Activated naive CD8-positive, alpha-beta T cell treated with anti-CD3 and anti-CD28 coated beads for 36 hours (primary cell): ENCODE results near the gene OAS1. TPM values are rescaled to one million over a fixed set of nuclear protein-coding genes. Genes with fewer than 3 reads are reported as not detected.
"Not testable (repeated sequence)": the region's sequence is repeated elsewhere in the genome, so short reads cannot be mapped to it uniquely, and the experiment has no call there.

Experiments
- DNase-seq: peaks from one replicate; pipeline ENCODE4 v3.0.0; 2021
- H3K27ac Mint-ChIP-seq: one replicate; pipeline ENCODE4 v1.8.0; 2022; ENCODE audit warnings: mild to moderate bottlenecking, moderate library complexity, mixed read lengths
- H3K27me3 Mint-ChIP-seq: one replicate; pipeline ENCODE4 v1.8.0; 2022; ENCODE audit warnings: mild to moderate bottlenecking, mixed read lengths
- H3K36me3 Mint-ChIP-seq: one replicate; pipeline ENCODE4 v1.8.0; 2021; ENCODE audit warnings: mild to moderate bottlenecking, mixed read lengths
- H3K4me1 Mint-ChIP-seq: one replicate; pipeline ENCODE4 v1.8.0; 2021; ENCODE audit warnings: mixed read lengths
- H3K4me3 Mint-ChIP-seq: one replicate; pipeline ENCODE4 v1.8.0; 2022; ENCODE audit warnings: mild to moderate bottlenecking, moderate library complexity, mixed read lengths
- H3K9me3 Mint-ChIP-seq: one replicate; pipeline ENCODE4 v1.8.0; 2022; ENCODE audit warnings: mixed read lengths
- total RNA-seq, 2 experiments: library from RNA; stranded (reverse); gene quantifications; one replicate each; pipeline ENCODE4 v1.2.3, GENCODE V29; 2021

OAS1 gene
- total RNA-seq, 2 experiments from 2014 or later: 33.6 to 34.9 TPM

GRCh38 chr12:112938751-112939150, 32.0 kb downstream of the OAS1 start:
- no peak for DNase-seq
- H3K4me1 Mint-ChIP-seq: peaks cover 28% of the 10 kb centered on the region
- H3K36me3 Mint-ChIP-seq: peaks cover 12% of the 10 kb centered on the region
- peaks cover 3% of the 10 kb centered on the region for H3K9me3 Mint-ChIP-seq
- H3K27ac Mint-ChIP-seq: peak overlapping the region; percentile 73
- peak overlapping the region; percentile 77 for H3K4me3 Mint-ChIP-seq
- H3K27me3 Mint-ChIP-seq: no peaks in the 10 kb centered on the region

DNA sequence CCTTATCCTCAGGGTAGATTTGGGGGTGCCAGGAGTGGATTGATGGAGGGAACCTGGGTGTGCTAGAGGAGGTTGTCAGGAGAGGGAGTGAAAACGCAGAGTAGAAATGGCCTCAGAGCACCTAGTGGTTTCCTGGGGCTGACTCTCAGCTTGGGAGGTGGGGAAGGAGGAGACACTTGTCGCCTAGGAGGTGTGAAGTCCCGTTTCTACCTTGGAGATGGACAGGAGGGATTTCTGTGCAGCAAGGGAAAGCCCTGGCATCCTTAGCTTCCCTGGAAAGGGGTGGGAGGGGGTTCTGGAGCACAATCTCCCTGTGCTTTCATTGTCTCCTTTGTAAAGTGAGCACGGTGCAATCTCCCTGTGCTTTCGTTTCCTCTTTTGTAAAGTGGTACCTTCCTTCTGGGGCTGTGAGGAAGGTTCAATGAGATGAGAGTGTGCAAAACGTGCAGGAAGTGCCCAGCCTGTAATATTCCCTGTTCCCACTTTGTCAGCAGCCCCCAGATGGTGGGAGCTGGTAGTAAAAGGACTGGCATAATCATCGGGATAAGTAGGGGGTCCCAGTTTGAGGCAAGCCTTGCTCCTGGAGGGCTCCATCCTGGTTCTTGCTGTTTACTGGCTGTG, 33.1 kb downstream of the OAS1 start:
- no peak for DNase-seq
- peak overlapping the region; percentile 77 for H3K4me3 Mint-ChIP-seq
- peaks cover 3% of the 10 kb centered on the region for H3K9me3 Mint-ChIP-seq
- peaks cover 18% of the 10 kb centered on the region for H3K36me3 Mint-ChIP-seq
- no peaks in the 10 kb centered on the region for H3K27me3 Mint-ChIP-seq
- H3K27ac Mint-ChIP-seq: peak overlapping the region; percentile 59
- peaks cover 28% of the 10 kb centered on the region for H3K4me1 Mint-ChIP-seq

DNA sequence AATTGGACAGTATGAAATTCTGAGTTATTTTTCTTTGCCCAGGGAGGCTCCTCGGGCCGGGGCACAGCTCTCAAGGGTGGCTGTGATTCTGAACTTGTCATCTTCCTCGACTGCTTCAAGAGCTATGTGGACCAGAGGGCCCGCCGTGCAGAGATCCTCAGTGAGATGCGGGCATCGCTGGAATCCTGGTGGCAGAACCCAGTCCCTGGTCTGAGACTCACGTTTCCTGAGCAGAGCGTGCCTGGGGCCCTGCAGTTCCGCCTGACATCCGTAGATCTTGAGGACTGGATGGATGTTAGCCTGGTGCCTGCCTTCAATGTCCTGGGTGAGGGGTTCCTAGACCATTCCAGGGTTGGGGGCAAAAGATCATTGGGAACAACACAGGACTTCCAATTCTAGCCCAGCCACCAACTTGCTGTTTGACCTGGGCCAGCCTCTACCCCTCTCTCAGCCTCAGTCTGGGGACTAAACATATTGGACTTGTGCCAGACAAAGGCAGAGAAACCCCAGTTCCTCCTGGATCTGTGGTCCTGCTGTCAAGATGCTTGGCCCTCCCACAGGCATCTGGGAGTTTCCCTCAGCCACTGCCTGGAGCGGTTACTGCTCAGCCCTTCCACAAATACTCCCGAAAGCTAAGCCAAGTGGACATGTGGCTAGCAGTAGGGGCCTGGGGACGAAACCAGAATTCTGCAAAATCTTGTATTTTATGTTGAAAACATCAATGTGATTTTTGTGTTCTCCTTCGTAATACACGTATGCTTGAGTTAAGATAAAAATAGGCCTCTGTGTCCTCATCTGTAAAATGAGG, 35.0 kb downstream of the OAS1 start:
- Mint-ChIP-seq H3K36me3 (peaks cover 23% of the 10 kb centered on the region), H3K4me1 (peaks cover 28% of the 10 kb centered on the region), H3K9me3 (no peaks in the 10 kb centered on the region), H3K27me3 (no peaks in the 10 kb centered on the region), H3K4me3 (no peak overlapping the region), H3K27ac (no peak overlapping the region)
- no peak for DNase-seq

DNA sequence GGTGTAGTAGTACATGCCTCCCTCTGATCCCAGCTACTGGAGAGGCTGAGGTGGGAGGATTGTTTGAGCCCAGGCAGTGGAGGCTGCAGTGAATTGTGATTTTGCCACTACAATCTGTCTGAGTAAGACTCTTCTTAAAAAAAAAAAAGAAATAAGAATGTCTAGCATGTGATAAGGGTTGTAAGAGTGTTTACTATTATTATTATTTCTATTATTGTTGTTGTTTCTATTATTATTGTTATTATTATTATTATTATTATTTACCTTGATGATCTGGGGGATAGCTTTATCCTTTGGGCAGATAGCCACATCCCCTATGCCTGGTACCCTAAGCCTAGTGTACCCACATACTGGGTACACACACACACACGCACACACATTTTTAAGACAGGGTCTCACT, 35.8 kb downstream of the OAS1 start:
- no peaks in the 10 kb centered on the region for H3K27me3 Mint-ChIP-seq
- peaks cover 31% of the 10 kb centered on the region for H3K36me3 Mint-ChIP-seq
- DNase-seq: no peak
- no peaks in the 10 kb centered on the region for H3K9me3 Mint-ChIP-seq
- peaks cover 24% of the 10 kb centered on the region for H3K4me1 Mint-ChIP-seq
- H3K4me3 Mint-ChIP-seq: no peak overlapping the region
- H3K27ac Mint-ChIP-seq: no peak overlapping the region

GRCh38 chr12:112944024-112944690, 37.4 kb downstream of the OAS1 start:
- Mint-ChIP-seq H3K27ac (no peak overlapping the region), H3K9me3 (no peaks in the 10 kb centered on the region), H3K4me3 (no peak overlapping the region), H3K4me1 (peaks cover 14% of the 10 kb centered on the region), H3K36me3 (peaks cover 36% of the 10 kb centered on the region), H3K27me3 (no peaks in the 10 kb centered on the region)
- DNase-seq: no peak

DNA sequence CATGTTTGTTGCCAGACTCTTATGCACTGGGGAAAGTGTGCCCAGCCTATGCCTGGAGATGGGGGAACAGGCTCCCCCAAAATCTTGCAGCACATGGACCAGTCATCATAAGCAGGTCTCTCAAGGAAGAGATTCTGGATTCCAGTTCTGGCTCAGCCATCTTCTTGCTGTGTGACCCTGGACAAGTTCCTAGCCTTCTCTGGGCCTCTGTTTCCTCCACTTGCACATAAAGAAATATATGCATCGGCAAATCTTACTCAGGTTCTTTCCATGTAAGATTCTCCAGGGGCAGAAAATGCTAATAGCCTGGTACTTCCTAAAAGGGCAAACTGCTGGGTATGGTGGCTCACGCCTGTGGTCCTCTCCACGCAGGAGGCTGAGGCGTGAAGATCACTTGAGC, 38.8 kb downstream of the OAS1 start:
- Mint-ChIP-seq H3K4me3 (no peak overlapping the region), H3K9me3 (no peaks in the 10 kb centered on the region), H3K4me1 (peaks cover under 1% of the 10 kb centered on the region), H3K27me3 (no peaks in the 10 kb centered on the region), H3K36me3 (peaks cover 32% of the 10 kb centered on the region), H3K27ac (no peak overlapping the region)
- no peak for DNase-seq

GRCh38 chr12:112946236-112947000, 39.7 kb downstream of the OAS1 start:
- Mint-ChIP-seq H3K27me3 (no peaks in the 10 kb centered on the region), H3K36me3 (peaks cover 40% of the 10 kb centered on the region), H3K4me1 (no peaks in the 10 kb centered on the region), H3K4me3 (no peak overlapping the region), H3K27ac (no peak overlapping the region), H3K9me3 (no peaks in the 10 kb centered on the region)
- no peak for DNase-seq

GRCh38 chr12:112947314-112947713, 40.6 kb downstream of the OAS1 start:
- H3K4me1 Mint-ChIP-seq: no peaks in the 10 kb centered on the region
- no peaks in the 10 kb centered on the region for H3K9me3 Mint-ChIP-seq
- H3K36me3 Mint-ChIP-seq: peaks cover 43% of the 10 kb centered on the region
- no peak overlapping the region for H3K4me3 Mint-ChIP-seq
- no peaks in the 10 kb centered on the region for H3K27me3 Mint-ChIP-seq
- DNase-seq: no peak
- no peak overlapping the region for H3K27ac Mint-ChIP-seq

DNA sequence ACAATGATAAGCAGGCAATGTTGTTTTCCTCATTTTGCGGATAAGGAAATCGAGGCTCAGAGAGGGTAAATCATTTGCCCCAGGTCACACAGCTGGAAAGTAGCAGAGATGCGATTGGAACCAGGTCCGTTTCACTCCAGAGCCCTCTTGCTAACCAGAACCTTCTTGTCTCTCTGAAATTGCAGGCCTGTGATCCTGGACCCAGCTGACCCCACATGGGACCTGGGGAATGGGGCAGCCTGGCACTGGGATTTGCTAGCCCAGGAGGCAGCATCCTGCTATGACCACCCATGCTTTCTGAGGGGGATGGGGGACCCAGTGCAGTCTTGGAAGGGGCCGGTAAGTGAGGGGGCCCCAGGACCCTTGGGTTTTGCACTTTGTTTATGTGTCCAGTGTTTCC, 41.0 kb downstream of the OAS1 start:
- H3K4me1 Mint-ChIP-seq: no peaks in the 10 kb centered on the region
- H3K4me3 Mint-ChIP-seq: no peak overlapping the region
- H3K27ac Mint-ChIP-seq: no peak overlapping the region
- H3K36me3 Mint-ChIP-seq: peaks cover 47% of the 10 kb centered on the region
- H3K27me3 Mint-ChIP-seq: no peaks in the 10 kb centered on the region
- H3K9me3 Mint-ChIP-seq: no peaks in the 10 kb centered on the region
- DNase-seq: no peak

DNA sequence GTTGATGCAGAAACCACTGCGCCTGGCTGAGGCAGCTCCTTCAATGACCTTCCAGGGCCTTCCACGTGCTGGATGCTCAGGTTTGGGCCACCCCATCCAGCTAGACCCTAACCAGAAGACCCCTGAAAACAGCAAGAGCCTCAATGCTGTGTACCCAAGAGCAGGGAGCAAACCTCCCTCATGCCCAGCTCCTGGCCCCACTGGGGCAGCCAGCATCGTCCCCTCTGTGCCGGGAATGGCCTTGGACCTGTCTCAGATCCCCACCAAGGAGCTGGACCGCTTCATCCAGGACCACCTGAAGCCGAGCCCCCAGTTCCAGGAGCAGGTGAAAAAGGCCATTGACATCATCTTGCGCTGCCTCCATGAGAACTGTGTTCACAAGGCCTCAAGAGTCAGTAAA, 42.0 kb downstream of the OAS1 start:
- no peak overlapping the region for H3K27ac Mint-ChIP-seq
- no peaks in the 10 kb centered on the region for H3K4me1 Mint-ChIP-seq
- peaks cover 53% of the 10 kb centered on the region for H3K36me3 Mint-ChIP-seq
- H3K27me3 Mint-ChIP-seq: no peaks in the 10 kb centered on the region
- peaks cover 2% of the 10 kb centered on the region for H3K9me3 Mint-ChIP-seq
- no peak overlapping the region for H3K4me3 Mint-ChIP-seq
- no peak for DNase-seq

- Mint-ChIP-seq H3K27me3 (no peaks in the 10 kb centered on the region), H3K4me3 (no peak overlapping the region)
Measured at GRCh38 chr12:112950701-112951100, 43.9 kb downstream of the OAS1 start.

DNA sequence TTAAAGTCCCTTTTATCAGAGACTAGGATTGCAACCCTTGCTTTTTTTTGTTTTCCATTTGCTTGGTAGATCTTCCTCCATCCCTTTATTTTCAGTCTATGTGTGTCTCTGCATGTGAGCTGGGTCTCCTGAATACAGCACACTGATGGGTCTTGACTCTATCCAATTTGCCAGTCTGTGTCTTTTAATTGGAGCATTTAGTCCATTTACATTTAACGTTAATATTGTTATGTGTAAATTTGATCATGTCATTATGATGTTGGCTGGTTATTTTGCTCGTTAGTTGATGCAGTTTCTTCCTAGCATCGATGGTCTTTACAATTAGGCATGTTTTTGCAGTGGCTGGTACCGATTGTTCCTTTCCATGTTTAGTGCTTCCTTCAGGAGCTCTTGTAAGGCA, 50.4 kb downstream of the OAS1 start:
- DNase-seq, H3K27ac Mint-ChIP-seq, H3K4me3 Mint-ChIP-seq, H3K27me3 Mint-ChIP-seq, H3K4me1 Mint-ChIP-seq: not testable (repeated sequence)
- peaks cover 12% of the 10 kb centered on the region for H3K9me3 Mint-ChIP-seq
- H3K36me3 Mint-ChIP-seq: peaks cover 78% of the 10 kb centered on the region

More at GRCh38 chr12:112950701-112951100, 43.9 kb downstream of the OAS1 start:
- peaks cover 54% of the 10 kb centered on the region for H3K36me3 Mint-ChIP-seq
- DNase-seq: no peak
- H3K9me3 Mint-ChIP-seq: peaks cover 2% of the 10 kb centered on the region
- no peaks in the 10 kb centered on the region for H3K4me1 Mint-ChIP-seq
- H3K27ac Mint-ChIP-seq: no peak overlapping the region

DNA sequence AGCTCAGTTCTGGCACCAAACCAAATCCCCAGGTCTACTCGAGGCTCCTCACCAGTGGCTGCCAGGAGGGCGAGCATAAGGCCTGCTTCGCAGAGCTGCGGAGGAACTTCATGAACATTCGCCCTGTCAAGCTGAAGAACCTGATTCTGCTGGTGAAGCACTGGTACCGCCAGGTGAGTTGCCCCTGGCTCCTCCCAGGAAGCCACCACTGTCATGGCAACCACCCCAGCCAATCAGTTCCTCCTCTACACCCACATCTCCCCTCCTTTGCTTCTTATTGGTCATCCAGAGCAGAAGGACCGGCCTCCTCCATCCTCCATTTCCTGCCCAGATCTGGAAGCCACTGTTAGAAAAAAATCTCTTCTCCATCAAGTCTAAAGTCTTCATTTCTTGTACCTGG, 54.3 kb downstream of the OAS1 start:
- no peak for DNase-seq
- Mint-ChIP-seq H3K4me1 (peaks cover 4% of the 10 kb centered on the region), H3K27ac (no peak overlapping the region), H3K9me3 (peaks cover 11% of the 10 kb centered on the region), H3K36me3 (peaks cover 69% of the 10 kb centered on the region), H3K27me3 (no peaks in the 10 kb centered on the region), H3K4me3 (no peak overlapping the region)

GRCh38 chr12:112961536-112961935, 54.8 kb downstream of the OAS1 start:
- Mint-ChIP-seq H3K4me1 (peaks cover 4% of the 10 kb centered on the region), H3K27me3 (no peaks in the 10 kb centered on the region), H3K27ac (no peak overlapping the region), H3K9me3 (peaks cover 11% of the 10 kb centered on the region), H3K36me3 (peaks cover 65% of the 10 kb centered on the region), H3K4me3 (no peak overlapping the region)
- DNase-seq: no peak

- Mint-ChIP-seq H3K27me3 (no peaks in the 10 kb centered on the region), H3K9me3 (peaks cover 7% of the 10 kb centered on the region), H3K27ac (no peak overlapping the region), H3K4me3 (no peak overlapping the region), H3K36me3 (peaks cover 54% of the 10 kb centered on the region), H3K4me1 (peaks cover 4% of the 10 kb centered on the region)
- no peak for DNase-seq
Measured at GRCh38 chr12:112962561-112962960, 55.8 kb downstream of the OAS1 start.
